ENCODE data around the gene ARFRP1.
"Not testable (repeated sequence)": the region's sequence is repeated elsewhere in the genome, so short reads cannot be mapped to it uniquely, and the experiment has no call there.

Gene ARFRP1

GRCh38 chr20:63738687-63739129 lies 30.9 kb upstream of the ARFRP1 start:
- no peaks in the 10 kb centered on the region for H3K9me3 Mint-ChIP-seq (ENCODE audit: low read depth)
- peak overlapping the region; percentile 30 for H3K4me3 Mint-ChIP-seq
- H3K27me3 Mint-ChIP-seq: no peaks in the 10 kb centered on the region
- peaks cover 20% of the 10 kb centered on the region for H3K4me1 Mint-ChIP-seq (ENCODE audit: low read depth)
- H3K36me3 Mint-ChIP-seq: no peaks in the 10 kb centered on the region
- H3K27ac Mint-ChIP-seq: no peak overlapping the region

- no peak overlapping the region for H3K27ac Mint-ChIP-seq
- peaks cover 22% of the 10 kb centered on the region for H3K4me1 Mint-ChIP-seq (ENCODE audit: low read depth)
- H3K9me3 Mint-ChIP-seq (ENCODE audit: low read depth): no peaks in the 10 kb centered on the region
- H3K36me3 Mint-ChIP-seq: no peaks in the 10 kb centered on the region
- peak overlapping the region; percentile 30 for H3K4me3 Mint-ChIP-seq
- H3K27me3 Mint-ChIP-seq: no peaks in the 10 kb centered on the region
Measured at GRCh38 chr20:63737945-63738686, 30.3 kb upstream of the ARFRP1 start.

- peaks cover 22% of the 10 kb centered on the region for H3K4me1 Mint-ChIP-seq (ENCODE audit: low read depth)
- no peaks in the 10 kb centered on the region for H3K27me3 Mint-ChIP-seq
- no peaks in the 10 kb centered on the region for H3K36me3 Mint-ChIP-seq
- no peaks in the 10 kb centered on the region for H3K9me3 Mint-ChIP-seq (ENCODE audit: low read depth)
- no peak overlapping the region for H3K4me3 Mint-ChIP-seq
- no peak overlapping the region for H3K27ac Mint-ChIP-seq
Measured at GRCh38 chr20:63737695-63737944, 29.8 kb upstream of the ARFRP1 start.

GRCh38 chr20:63736893-63737694 lies 29.3 kb upstream of the ARFRP1 start:
- H3K36me3 Mint-ChIP-seq: no peaks in the 10 kb centered on the region

GRCh38 chr20:63735859-63736718 lies 28.3 kb upstream of the ARFRP1 start, which contains the start of gene LIME1:
LIME1 (plus strand) TSS chr20:63736664; CDS start chr20:63737550, 886 bp downstream.
- peaks cover 22% of the 10 kb centered on the region for H3K4me1 Mint-ChIP-seq (ENCODE audit: low read depth)
- H3K36me3 Mint-ChIP-seq: no peaks in the 10 kb centered on the region
- no peaks in the 10 kb centered on the region for H3K27me3 Mint-ChIP-seq
- H3K9me3 Mint-ChIP-seq (ENCODE audit: low read depth): no peaks in the 10 kb centered on the region
- H3K4me3 Mint-ChIP-seq: peak within 1 kb of the TSS; percentile 78
- no peak within 1 kb of the TSS for H3K27ac Mint-ChIP-seq

More at GRCh38 chr20:63736893-63737694, 29.3 kb upstream of the ARFRP1 start:
- Mint-ChIP-seq H3K27me3 (no peaks in the 10 kb centered on the region), H3K4me3 (peak overlapping the region; percentile 78), H3K9me3 (ENCODE audit: low read depth) (no peaks in the 10 kb centered on the region), H3K4me1 (ENCODE audit: low read depth) (peaks cover 22% of the 10 kb centered on the region), H3K27ac (no peak overlapping the region)

GRCh38 chr20:63734946-63735858 lies 27.4 kb upstream of the ARFRP1 start:
- Mint-ChIP-seq H3K4me3 (no peak overlapping the region), H3K4me1 (ENCODE audit: low read depth) (peaks cover 24% of the 10 kb centered on the region), H3K27ac (no peak overlapping the region), H3K36me3 (no peaks in the 10 kb centered on the region), H3K27me3 (no peaks in the 10 kb centered on the region), H3K9me3 (ENCODE audit: low read depth) (no peaks in the 10 kb centered on the region)

GRCh38 chr20:63734111-63734945 lies 26.6 kb upstream of the ARFRP1 start:
- Mint-ChIP-seq H3K27me3 (no peaks in the 10 kb centered on the region), H3K9me3 (ENCODE audit: low read depth) (no peaks in the 10 kb centered on the region), H3K4me1 (ENCODE audit: low read depth) (peaks cover 30% of the 10 kb centered on the region), H3K36me3 (peaks cover 3% of the 10 kb centered on the region), H3K27ac (no peak overlapping the region), H3K4me3 (no peak overlapping the region)

- Mint-ChIP-seq H3K27ac (no peak overlapping the region), H3K9me3 (ENCODE audit: low read depth) (no peaks in the 10 kb centered on the region), H3K4me1 (ENCODE audit: low read depth) (peaks cover 35% of the 10 kb centered on the region), H3K27me3 (no peaks in the 10 kb centered on the region), H3K36me3 (peaks cover 3% of the 10 kb centered on the region), H3K4me3 (no peak overlapping the region)
Measured at GRCh38 chr20:63733579-63734081, 25.9 kb upstream of the ARFRP1 start.

- Mint-ChIP-seq H3K27ac (no peak overlapping the region), H3K4me1 (ENCODE audit: low read depth) (peaks cover 41% of the 10 kb centered on the region), H3K36me3 (peaks cover 3% of the 10 kb centered on the region), H3K9me3 (ENCODE audit: low read depth) (no peaks in the 10 kb centered on the region), H3K27me3 (no peaks in the 10 kb centered on the region), H3K4me3 (no peak overlapping the region)
Measured at GRCh38 chr20:63733117-63733516, 25.3 kb upstream of the ARFRP1 start.

- H3K4me3 Mint-ChIP-seq: no peak overlapping the region
- H3K4me1 Mint-ChIP-seq (ENCODE audit: low read depth): peaks cover 47% of the 10 kb centered on the region
- H3K36me3 Mint-ChIP-seq: peaks cover 5% of the 10 kb centered on the region
- no peaks in the 10 kb centered on the region for H3K27me3 Mint-ChIP-seq
- H3K27ac Mint-ChIP-seq: no peak overlapping the region
- no peaks in the 10 kb centered on the region for H3K9me3 Mint-ChIP-seq (ENCODE audit: low read depth)
Measured at GRCh38 chr20:63732118-63733095, 24.6 kb upstream of the ARFRP1 start.

- Mint-ChIP-seq H3K27ac (no peak overlapping the region), H3K4me3 (no peak overlapping the region), H3K9me3 (ENCODE audit: low read depth) (no peaks in the 10 kb centered on the region), H3K36me3 (peaks cover 5% of the 10 kb centered on the region), H3K27me3 (no peaks in the 10 kb centered on the region), H3K4me1 (ENCODE audit: low read depth) (peaks cover 47% of the 10 kb centered on the region)
Measured at GRCh38 chr20:63731410-63731809, 23.6 kb upstream of the ARFRP1 start.

GRCh38 chr20:63730189-63730733 lies 22.5 kb upstream of the ARFRP1 start:
- H3K27ac Mint-ChIP-seq; H3K27me3 Mint-ChIP-seq; H3K9me3 Mint-ChIP-seq (ENCODE audit: low read depth); H3K36me3 Mint-ChIP-seq: not testable (repeated sequence)
- Mint-ChIP-seq H3K4me3 (peak overlapping the region; percentile 49), H3K4me1 (ENCODE audit: low read depth) (peaks cover 41% of the 10 kb centered on the region)
